ENCODE measurements around the gene GOSR2. TPM values are rescaled to one million over a fixed set of nuclear protein-coding genes. Genes with fewer than 3 reads are reported as not detected.

Gene GOSR2
- total and polyA plus RNA-seq, 2 of the 13 experiments (the other 11 are each of a cell fraction or from before 2014, with no cell fraction given), result 61.5 to 63.9 TPM

DNA sequence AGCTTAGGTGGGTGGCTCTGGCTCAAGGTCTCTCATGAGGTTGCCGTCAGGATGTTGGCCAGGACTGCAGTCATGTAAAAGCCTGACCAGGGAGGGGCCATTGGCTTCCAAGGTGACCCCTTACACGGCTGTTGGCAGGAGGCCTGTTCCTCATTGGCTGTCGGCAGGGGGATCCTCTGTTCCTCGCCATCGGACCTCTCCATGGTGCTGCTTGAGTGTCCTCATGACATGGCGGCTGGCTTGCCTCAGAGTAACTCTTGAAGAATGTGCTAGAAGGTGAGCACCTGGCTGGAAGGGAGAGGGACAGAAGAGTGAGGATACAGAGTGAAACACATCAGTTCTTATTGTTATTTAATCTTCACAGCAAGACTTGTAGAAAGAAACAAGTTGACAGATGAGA, 60.8 kb downstream of the GOSR2 start:
- H3K27ac ChIP-seq (ENCODE audit: extremely low read length, insufficient read depth, low read length), result no peak overlapping the region
- no peak for ATAC-seq
- TF ChIP-seq HNRNPLL (IDR thresholded peaks at IDR 0.05; ENCODE audit: low read depth, low read length, poor library complexity, severe bottlenecking) (no peak), ETV5 (CRISPR knock-in tag; IDR thresholded peaks at IDR 0.05; ENCODE audit: borderline replicate concordance) (no peak), CCAR2 (optimal IDR thresholded peaks at IDR 0.05; ENCODE audit: low read depth, low read length) (no peak), U2AF1 (optimal IDR thresholded peaks at IDR 0.05; ENCODE audit: low read depth, low read length) (no peak), ERF (CRISPR knock-in tag; IDR thresholded peaks at IDR 0.05) (no peak), TBX2 (CRISPR knock-in tag; IDR thresholded peaks at IDR 0.05; ENCODE audit: borderline replicate concordance) (no peak), CBX5 (CRISPR knock-in tag; IDR thresholded peaks at IDR 0.05; ENCODE audit: borderline replicate concordance) (no peak), ZBTB8A (CRISPR knock-in tag; IDR thresholded peaks at IDR 0.05; ENCODE audit: borderline replicate concordance, low read depth) (no peak), NFE2L1 (CRISPR knock-in tag; IDR thresholded peaks at IDR 0.05; ENCODE audit: borderline replicate concordance) (no peak), PCBP1 (IDR thresholded peaks at IDR 0.05; ENCODE audit: borderline replicate concordance, low read depth, low read length) (no peak), BORCS8-MEF2B (CRISPR knock-in tag; IDR thresholded peaks at IDR 0.05) (no peak), MIER2 (CRISPR knock-in tag; IDR thresholded peaks at IDR 0.05) (peak; percentile 92), PRPF4 (IDR thresholded peaks at IDR 0.05; ENCODE audit: low read depth, low read length, poor library complexity, severe bottlenecking) (no peak), HDAC1 (CRISPR knock-in tag; IDR thresholded peaks at IDR 0.05) (no peak), ZMAT3 (CRISPR knock-in tag; conservative IDR thresholded peaks at IDR 0.05) (no peak)
- TF ChIP-seq, protein P1, sequence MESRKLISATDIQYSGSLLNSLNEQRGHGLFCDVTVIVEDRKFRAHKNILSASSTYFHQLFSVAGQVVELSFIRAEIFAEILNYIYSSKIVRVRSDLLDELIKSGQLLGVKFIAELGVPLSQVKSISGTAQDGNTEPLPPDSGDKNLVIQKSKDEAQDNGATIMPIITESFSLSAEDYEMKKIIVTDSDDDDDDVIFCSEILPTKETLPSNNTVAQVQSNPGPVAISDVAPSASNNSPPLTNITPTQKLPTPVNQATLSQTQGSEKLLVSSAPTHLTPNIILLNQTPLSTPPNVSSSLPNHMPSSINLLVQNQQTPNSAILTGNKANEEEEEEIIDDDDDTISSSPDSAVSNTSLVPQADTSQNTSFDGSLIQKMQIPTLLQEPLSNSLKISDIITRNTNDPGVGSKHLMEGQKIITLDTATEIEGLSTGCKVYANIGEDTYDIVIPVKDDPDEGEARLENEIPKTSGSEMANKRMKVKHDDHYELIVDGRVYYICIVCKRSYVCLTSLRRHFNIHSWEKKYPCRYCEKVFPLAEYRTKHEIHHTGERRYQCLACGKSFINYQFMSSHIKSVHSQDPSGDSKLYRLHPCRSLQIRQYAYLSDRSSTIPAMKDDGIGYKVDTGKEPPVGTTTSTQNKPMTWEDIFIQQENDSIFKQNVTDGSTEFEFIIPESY (CRISPR knock-in tag; IDR thresholded peaks at IDR 0.05), result 0 out of 2 replicates have a peak, but pooled peaks have one; percentile 25
- TF ChIP-seq, protein P2, sequence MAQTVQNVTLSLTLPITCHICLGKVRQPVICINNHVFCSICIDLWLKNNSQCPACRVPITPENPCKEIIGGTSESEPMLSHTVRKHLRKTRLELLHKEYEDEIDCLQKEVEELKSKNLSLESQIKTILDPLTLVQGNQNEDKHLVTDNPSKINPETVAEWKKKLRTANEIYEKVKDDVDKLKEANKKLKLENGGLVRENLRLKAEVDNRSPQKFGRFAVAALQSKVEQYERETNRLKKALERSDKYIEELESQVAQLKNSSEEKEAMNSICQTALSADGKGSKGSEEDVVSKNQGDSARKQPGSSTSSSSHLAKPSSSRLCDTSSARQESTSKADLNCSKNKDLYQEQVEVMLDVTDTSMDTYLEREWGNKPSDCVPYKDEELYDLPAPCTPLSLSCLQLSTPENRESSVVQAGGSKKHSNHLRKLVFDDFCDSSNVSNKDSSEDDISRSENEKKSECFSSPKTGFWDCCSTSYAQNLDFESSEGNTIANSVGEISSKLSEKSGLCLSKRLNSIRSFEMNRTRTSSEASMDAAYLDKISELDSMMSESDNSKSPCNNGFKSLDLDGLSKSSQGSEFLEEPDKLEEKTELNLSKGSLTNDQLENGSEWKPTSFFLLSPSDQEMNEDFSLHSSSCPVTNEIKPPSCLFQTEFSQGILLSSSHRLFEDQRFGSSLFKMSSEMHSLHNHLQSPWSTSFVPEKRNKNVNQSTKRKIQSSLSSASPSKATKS (CRISPR knock-in tag; IDR thresholded peaks at IDR 0.05), result no peak
- TF ChIP-seq, protein P3, sequence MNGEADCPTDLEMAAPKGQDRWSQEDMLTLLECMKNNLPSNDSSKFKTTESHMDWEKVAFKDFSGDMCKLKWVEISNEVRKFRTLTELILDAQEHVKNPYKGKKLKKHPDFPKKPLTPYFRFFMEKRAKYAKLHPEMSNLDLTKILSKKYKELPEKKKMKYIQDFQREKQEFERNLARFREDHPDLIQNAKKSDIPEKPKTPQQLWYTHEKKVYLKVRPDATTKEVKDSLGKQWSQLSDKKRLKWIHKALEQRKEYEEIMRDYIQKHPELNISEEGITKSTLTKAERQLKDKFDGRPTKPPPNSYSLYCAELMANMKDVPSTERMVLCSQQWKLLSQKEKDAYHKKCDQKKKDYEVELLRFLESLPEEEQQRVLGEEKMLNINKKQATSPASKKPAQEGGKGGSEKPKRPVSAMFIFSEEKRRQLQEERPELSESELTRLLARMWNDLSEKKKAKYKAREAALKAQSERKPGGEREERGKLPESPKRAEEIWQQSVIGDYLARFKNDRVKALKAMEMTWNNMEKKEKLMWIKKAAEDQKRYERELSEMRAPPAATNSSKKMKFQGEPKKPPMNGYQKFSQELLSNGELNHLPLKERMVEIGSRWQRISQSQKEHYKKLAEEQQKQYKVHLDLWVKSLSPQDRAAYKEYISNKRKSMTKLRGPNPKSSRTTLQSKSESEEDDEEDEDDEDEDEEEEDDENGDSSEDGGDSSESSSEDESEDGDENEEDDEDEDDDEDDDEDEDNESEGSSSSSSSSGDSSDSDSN (CRISPR knock-in tag; IDR thresholded peaks at IDR 0.05), result no peak
- TF ChIP-seq, protein P4, sequence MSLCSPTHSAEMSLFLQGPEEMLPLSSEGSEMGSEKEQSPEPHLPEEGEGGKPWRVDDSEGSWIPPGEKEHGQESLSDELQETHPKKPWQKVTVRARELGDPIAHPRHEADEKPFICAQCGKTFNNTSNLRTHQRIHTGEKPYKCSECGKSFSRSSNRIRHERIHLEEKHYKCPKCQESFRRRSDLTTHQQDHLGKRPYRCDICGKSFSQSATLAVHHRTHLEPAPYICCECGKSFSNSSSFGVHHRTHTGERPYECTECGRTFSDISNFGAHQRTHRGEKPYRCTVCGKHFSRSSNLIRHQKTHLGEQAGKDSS (CRISPR knock-in tag; IDR thresholded peaks at IDR 0.05; ENCODE audit: borderline replicate concordance, low read depth), result no peak

More for the DNA sequence above, 60.8 kb downstream of the GOSR2 start:
- Histone ChIP-seq H3K9me3 (ENCODE audit: low read length) (no peaks in the 10 kb centered on the region), H2AFZ (ENCODE audit: low read length) (no peak overlapping the region), H3K27me3 (ENCODE audit: control insufficient read depth in 1 of 2, insufficient read depth in 2 of 2, low read length in 2 of 2) (no peaks in the 10 kb centered on the region), H3K4me3 (replicated peaks in 1 of 3; ENCODE audit: insufficient read depth in 1 of 3, low read depth in 2 of 3, low read length in 3 of 3) (no peak overlapping the region), H3K4me2 (ENCODE audit: low read depth, low read length) (no peak overlapping the region; the same call in 1 of the 2 replicates), H4K20me1 (ENCODE audit: insufficient read depth, low read length) (no peaks in the 10 kb centered on the region), H3K79me2 (ENCODE audit: insufficient read depth, low read length) (no peaks in the 10 kb centered on the region), H3K9ac (ENCODE audit: insufficient read depth, low read depth, low read length) (no peak overlapping the region), H3K36me3 (replicated peaks in 1 of 2; ENCODE audit: control insufficient read depth in 1 of 2, insufficient read depth in 2 of 2, low read length in 2 of 2) (no peaks in the 10 kb centered on the region), H3K4me1 (ENCODE audit: insufficient read depth, low read length) (peaks cover 39% of the 10 kb centered on the region)
- in situ Hi-C loops (cut with HindIII; ENCODE audit: extremely low pct_ligation_motif_present, low pct_unique_long_range_greater_than_20kb), result no loop called here
- ChIA-PET POLR2A (no interaction called here), CTCF (ENCODE audit: low intra/inter-chr PET ratio, low total read pairs) (no interaction called here)
- DNase-seq (ENCODE audit: low spot score) (no peak), FAIRE-seq (no peak)
- intact Hi-C loops (cut with micrococcal nuclease; ENCODE audit: unreplicated experiment), result no loop called here
- no TSS peak for BruUV-seq (replicated peaks)
- WGBS (ENCODE audit: low lambda C conversion rate), result 58% methylated on average over 4 of the region's 6 CpGs

Measured in HepG2 (cell line).